Neuronal stem cell (in vitro differentiated cells): ENCODE results near the gene CST1.
"Not testable (repeated sequence)": the region's sequence is repeated elsewhere in the genome, so short reads cannot be mapped to it uniquely, and the experiment has no call there.

Experiments used
- DNase-seq: peaks from one replicate; pipeline ENCODE4 v3.0.0-alpha.2; 2013; ENCODE audit warnings: low spot score
- H2AFZ ChIP-seq: one replicate; pipeline ENCODE4 v1.6.1; 2013; ENCODE audit warnings: mild to moderate bottlenecking, low read length, inconsistent platforms
- H2AK5ac ChIP-seq: 2 replicates; pipeline ENCODE4 v1.6.1; 2013; ENCODE audit warnings: low read depth, mild to moderate bottlenecking, inconsistent platforms, low read length, moderate library complexity, mixed read lengths
- H2BK120ac ChIP-seq: 2 replicates; pipeline ENCODE4 v1.6.1; 2013; ENCODE audit warnings: low read depth, mild to moderate bottlenecking, inconsistent platforms, low read length, moderate library complexity, mixed read lengths
- H2BK12ac ChIP-seq: one replicate; pipeline ENCODE4 v1.6.1; 2013; ENCODE audit warnings: low read length, inconsistent platforms
- H2BK15ac ChIP-seq: 2 replicates; pipeline ENCODE4 v1.6.1; 2013; ENCODE audit warnings: mild to moderate bottlenecking, low read length, inconsistent platforms, mixed read lengths
- H2BK5ac ChIP-seq: one replicate; pipeline ENCODE4 v1.6.1; 2013; ENCODE audit warnings: inconsistent platforms, mild to moderate bottlenecking, low read length, moderate library complexity
- H3K14ac ChIP-seq: one replicate; pipeline ENCODE4 v1.6.1; 2013; ENCODE audit warnings: low read length, inconsistent platforms
- H3K18ac ChIP-seq: 2 replicates; pipeline ENCODE4 v1.6.1; 2013; ENCODE audit warnings: low read length, inconsistent platforms
- H3K23ac ChIP-seq: 2 replicates; pipeline ENCODE4 v1.6.1; 2013; ENCODE audit warnings: low read depth, mild to moderate bottlenecking, mixed read lengths, low read length, inconsistent platforms; ENCODE audit not compliant: poor library complexity
- H3K27ac ChIP-seq: replicated peaks from 3 replicates; pipeline ENCODE4 v1.5.1; 2013; ENCODE audit warnings: low read length, inconsistent platforms
- H3K27me3 ChIP-seq, 3 experiments: 2 replicates each; pipeline ENCODE4 v1.6.1; 2013; ENCODE audit warnings: low read length in 3 of 3, mild to moderate bottlenecking in 2 of 3, inconsistent platforms in 1 of 3, low read depth in 1 of 3, mixed read lengths in 1 of 3, moderate library complexity in 1 of 3; ENCODE audit not compliant: control insufficient read depth in 3 of 3, insufficient read depth in 3 of 3
- H3K36me3 ChIP-seq, 2 donors: replicated peaks in 1 of 2; 2 replicates each; pipeline ENCODE4 v1.6.1; 2013; ENCODE audit warnings: low read length in 2 of 2; ENCODE audit not compliant: control insufficient read depth in 2 of 2, insufficient read depth in 2 of 2
- H3K4ac ChIP-seq: 2 replicates; pipeline ENCODE4 v1.6.1; 2013; ENCODE audit warnings: inconsistent platforms, mild to moderate bottlenecking, low read length, moderate library complexity
- H3K4me1 ChIP-seq, 2 donors: 1 replicate in 1 of 2; 2 replicates in 1 of 2; pipeline ENCODE4 v1.6.1; 2013; ENCODE audit warnings: low read length in 2 of 2, low read depth in 1 of 2; ENCODE audit not compliant: control insufficient read depth in 2 of 2, insufficient read depth in 1 of 2
- H3K4me2 ChIP-seq: one replicate; pipeline ENCODE4 v1.6.1; 2013; ENCODE audit warnings: mild to moderate bottlenecking, low read length, inconsistent platforms; ENCODE audit not compliant: insufficient read depth, poor library complexity, severe bottlenecking
- H3K4me3 ChIP-seq, 2 donors: 2 replicates each; pipeline ENCODE4 v1.5.1; 2013; ENCODE audit warnings: low read length in 2 of 2, mild to moderate bottlenecking in 2 of 2, inconsistent platforms in 1 of 2, moderate library complexity in 1 of 2
- H3K79me1 ChIP-seq: one replicate; pipeline ENCODE4 v1.6.1; 2013; ENCODE audit warnings: low read depth, mild to moderate bottlenecking, inconsistent platforms, low read length, moderate library complexity
- H3K9ac ChIP-seq: one replicate; pipeline ENCODE4 v1.6.1; 2013; ENCODE audit warnings: mild to moderate bottlenecking, low read depth, low read length, inconsistent platforms; ENCODE audit not compliant: poor library complexity
- H3K9me3 ChIP-seq, 2 donors: replicated peaks in 1 of 2; 2 replicates each; pipeline versions ENCODE3 to v1.6.1; 2013; ENCODE audit warnings: low read length in 2 of 2, mild to moderate bottlenecking in 2 of 2, inconsistent platforms in 1 of 2, low read depth in 1 of 2, mixed read lengths in 1 of 2, moderate library complexity in 1 of 2; ENCODE audit not compliant: control insufficient read depth in 2 of 2, insufficient read depth in 1 of 2
- H4K8ac ChIP-seq: one replicate; pipeline ENCODE4 v1.6.1; 2013; ENCODE audit warnings: low read depth, mild to moderate bottlenecking, inconsistent platforms, low read length, moderate library complexity
- H4K91ac ChIP-seq: one replicate; pipeline ENCODE4 v1.6.1; 2013; ENCODE audit warnings: low read length, low read depth, mild to moderate bottlenecking, inconsistent platforms; ENCODE audit not compliant: poor library complexity
- WGBS, 2 donors: extraction: QIAGEN DNeasy Blood & Tissue Kit; methylation state at CpG; one replicate each; pipeline ENCODE4 v1.1.7; 2013; ENCODE audit warnings: missing lambda C conversion rate in 2 of 2, mixed read lengths in 1 of 2; ENCODE audit not compliant: insufficient read length in 2 of 2, insufficient replicate concordance in 1 of 2; ENCODE audit errors: extremely low coverage in 2 of 2; 5-methylcytosine and 5-hydroxymethylcytosine counted together

The CST1 gene

DNA sequence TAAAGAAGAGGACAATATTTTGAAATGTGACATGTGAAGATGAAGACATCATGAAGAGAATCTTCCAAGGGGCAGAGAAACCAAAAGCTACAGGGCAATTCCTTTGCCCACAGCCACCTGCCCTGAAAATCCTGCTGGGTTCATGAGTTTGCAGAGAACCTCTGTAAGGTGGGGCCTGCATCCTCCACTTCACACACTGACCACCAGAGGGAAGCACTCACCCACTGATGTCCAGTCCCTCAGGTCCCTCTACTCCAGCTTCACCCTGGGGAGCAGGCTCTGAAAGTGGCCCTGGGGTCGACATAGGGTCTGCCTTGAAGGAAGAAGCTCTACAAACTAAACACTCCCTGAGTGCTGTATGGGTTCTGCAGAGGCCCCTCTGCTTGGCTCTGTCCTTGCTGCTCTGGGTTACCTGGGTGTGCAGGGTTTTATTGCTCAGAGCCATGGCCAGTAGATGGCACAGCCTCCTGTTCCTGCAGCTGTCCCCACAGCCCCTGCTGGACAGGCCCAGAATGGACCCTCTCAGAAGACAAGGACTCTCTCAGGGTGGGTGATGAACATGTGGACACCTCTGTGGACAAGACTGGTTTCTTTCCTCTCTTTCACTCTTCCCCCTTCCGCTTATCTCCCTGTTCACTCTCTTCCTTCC lies 27.0 kb downstream of the CST1 start:
- not testable (repeated sequence) for DNase-seq, H3K79me1 ChIP-seq, H3K9me3 ChIP-seq, H3K27me3 ChIP-seq, H4K91ac ChIP-seq, H3K27ac ChIP-seq, H2BK5ac ChIP-seq, H2BK12ac ChIP-seq, H3K4me3 ChIP-seq, H3K9ac ChIP-seq, H3K14ac ChIP-seq, H2AFZ ChIP-seq, H3K4me2 ChIP-seq, H2BK120ac ChIP-seq, H4K8ac ChIP-seq, H3K36me3 ChIP-seq, H2BK15ac ChIP-seq, H3K23ac ChIP-seq, H2AK5ac ChIP-seq, H3K18ac ChIP-seq, H3K4me1 ChIP-seq, H3K4ac ChIP-seq
- WGBS, 2 donors, result no CpG with 5 or more reads among the region's 2 CpGs

DNA sequence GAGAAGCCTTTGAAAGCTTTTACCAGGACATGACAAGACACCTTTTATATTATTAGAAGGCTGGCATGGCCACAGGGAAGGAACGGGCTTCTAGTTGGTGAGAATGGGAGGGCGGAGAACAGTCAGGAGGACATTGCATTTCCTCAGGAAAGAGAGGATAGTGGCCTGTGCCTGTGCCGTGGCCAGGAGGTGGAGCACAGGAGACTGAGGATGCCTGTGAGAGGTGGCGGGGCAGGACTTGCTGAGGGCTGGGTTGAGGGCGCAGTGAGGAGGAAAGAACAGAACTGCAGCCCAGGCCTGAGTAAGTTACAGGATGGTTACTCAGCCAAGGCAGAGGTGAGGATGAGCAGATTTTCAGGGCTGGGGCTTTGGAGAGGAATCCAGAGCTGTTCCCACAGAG lies 27.9 kb downstream of the CST1 start:
- H3K27ac ChIP-seq, H3K4ac ChIP-seq, H3K27me3 ChIP-seq, H2AK5ac ChIP-seq, H3K4me1 ChIP-seq, H2AFZ ChIP-seq, H3K4me3 ChIP-seq, H3K9me3 ChIP-seq, H3K79me1 ChIP-seq, H3K23ac ChIP-seq, H3K18ac ChIP-seq, H3K36me3 ChIP-seq, H2BK5ac ChIP-seq, DNase-seq, H2BK12ac ChIP-seq, H3K9ac ChIP-seq, H3K14ac ChIP-seq, H2BK120ac ChIP-seq, H4K8ac ChIP-seq, H3K4me2 ChIP-seq, H2BK15ac ChIP-seq, H4K91ac ChIP-seq: not testable (repeated sequence)
- no CpG with 5 or more reads among the region's 5 CpGs for WGBS, 2 donors

- no peak for DNase-seq
- Histone ChIP-seq H3K4ac (no peak overlapping the region), H3K18ac (no peak overlapping the region), H3K14ac (no peak overlapping the region), H3K4me1 (no peaks in the 10 kb centered on the region), H3K36me3 (no peaks in the 10 kb centered on the region), H2BK120ac (no peak overlapping the region), H2AK5ac (no peak overlapping the region), H3K4me2 (no peak overlapping the region), H2BK12ac (no peak overlapping the region), H3K4me3 (no peak overlapping the region), H3K27ac (no peak overlapping the region), H2BK5ac (no peak overlapping the region), H2BK15ac (no peak overlapping the region), H3K79me1 (no peaks in the 10 kb centered on the region), H3K27me3 (no peaks in the 10 kb centered on the region), H3K9ac (no peak overlapping the region), H4K91ac (no peak overlapping the region), H3K23ac (no peak overlapping the region), H4K8ac (no peak overlapping the region), H3K9me3 (no peaks in the 10 kb centered on the region), H2AFZ (no peak overlapping the region)
- WGBS, 2 donors, result no CpG with 5 or more reads among the region's 1 CpG
These were observed 28.8 kb downstream of the CST1 start for GRCh38 chr20:23721962-23722361.

DNA sequence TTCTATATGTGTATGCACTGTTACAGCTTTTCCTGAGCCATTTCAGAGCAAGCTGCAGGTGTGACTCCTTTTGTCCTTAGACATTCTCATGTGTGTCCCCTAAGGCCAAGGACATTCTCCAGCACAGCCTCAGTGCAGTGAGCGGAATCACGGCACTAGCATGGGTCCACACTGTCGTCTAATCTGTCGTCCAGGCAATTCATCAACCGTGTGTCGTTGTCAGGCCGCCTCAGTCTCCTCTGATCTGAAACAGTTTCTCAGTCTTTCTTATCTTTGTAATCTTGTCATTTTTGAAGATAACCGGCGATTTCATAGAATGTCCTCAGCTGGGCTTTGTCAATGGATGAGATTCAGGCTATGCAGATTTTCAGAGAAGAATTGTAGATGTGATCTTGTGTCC lies 31.4 kb downstream of the CST1 start:
- H2BK5ac ChIP-seq, H3K18ac ChIP-seq, DNase-seq, H2AFZ ChIP-seq, H3K36me3 ChIP-seq, H2AK5ac ChIP-seq, H3K14ac ChIP-seq, H3K4me2 ChIP-seq, H2BK15ac ChIP-seq, H3K79me1 ChIP-seq, H4K8ac ChIP-seq, H3K27me3 ChIP-seq, H3K4me1 ChIP-seq, H3K27ac ChIP-seq, H2BK120ac ChIP-seq, H3K23ac ChIP-seq, H4K91ac ChIP-seq, H3K9ac ChIP-seq, H3K4me3 ChIP-seq, H3K9me3 ChIP-seq, H3K4ac ChIP-seq, H2BK12ac ChIP-seq: not testable (repeated sequence)
- WGBS, 2 donors, result no CpG with 5 or more reads among the region's 9 CpGs
